Measurements from ENCODE around the gene FRMD5.
"Not testable (repeated sequence)": the region's sequence is repeated elsewhere in the genome, so short reads cannot be mapped to it uniquely, and the experiment has no call there.

The FRMD5 gene

GRCh38 chr15:43867096-43867495 lies 328.0 kb downstream of the FRMD5 start:
- FAIRE-seq (no peak), DNase-seq (ENCODE audit: low spot score) (no peak)

GRCh38 chr15:43866636-43867035 lies 328.4 kb downstream of the FRMD5 start:
- not testable (repeated sequence) for DNase-seq (ENCODE audit: low spot score); FAIRE-seq

GRCh38 chr15:43859546-43859945 lies 335.5 kb downstream of the FRMD5 start:
- DNase-seq (ENCODE audit: low spot score) (no peak), FAIRE-seq (no peak)

- FAIRE-seq: no peak
- no peak for DNase-seq (ENCODE audit: low spot score)
These were observed 340.3 kb downstream of the FRMD5 start for GRCh38 chr15:43854801-43855200.

- DNase-seq (ENCODE audit: low spot score) (no peak), FAIRE-seq (no peak)
These were observed 342.5 kb downstream of the FRMD5 start for GRCh38 chr15:43852607-43853006.

GRCh38 chr15:43851251-43851650 lies 343.8 kb downstream of the FRMD5 start:
- FAIRE-seq (no peak), DNase-seq (ENCODE audit: low spot score) (no peak)

GRCh38 chr15:43845421-43845820 lies 349.6 kb downstream of the FRMD5 start:
- no peak for DNase-seq (ENCODE audit: low spot score)

GRCh38 chr15:43832485-43832884 lies 362.6 kb downstream of the FRMD5 start:
- DNase-seq (ENCODE audit: low spot score); FAIRE-seq: not testable (repeated sequence)

More at GRCh38 chr15:43845421-43845820, 349.6 kb downstream of the FRMD5 start:
- FAIRE-seq: no peak

- DNase-seq (ENCODE audit: low spot score); FAIRE-seq: not testable (repeated sequence)
These were observed 363.5 kb downstream of the FRMD5 start for GRCh38 chr15:43831519-43832052.

GRCh38 chr15:43830691-43831275 lies 364.3 kb downstream of the FRMD5 start:
- not testable (repeated sequence) for DNase-seq (ENCODE audit: low spot score); FAIRE-seq

GRCh38 chr15:43829951-43830540 lies 365.0 kb downstream of the FRMD5 start:
- not testable (repeated sequence) for FAIRE-seq; DNase-seq (ENCODE audit: low spot score)

- no peak for DNase-seq (ENCODE audit: low spot score)
- FAIRE-seq: no peak
These were observed 366.9 kb downstream of the FRMD5 start for GRCh38 chr15:43828061-43828657.

GRCh38 chr15:43826508-43827341 lies 368.3 kb downstream of the FRMD5 start, which contains the start of gene WDR76:
Gene WDR76 (plus strand): TSS chr15:43827002. CDS start chr15:43827033, 31 bp downstream.
- peak; percentile 74 for DNase-seq (ENCODE audit: low spot score)
- FAIRE-seq: no peak

- no peak for FAIRE-seq
- no peak for DNase-seq (ENCODE audit: low spot score)
These were observed 369.0 kb downstream of the FRMD5 start for GRCh38 chr15:43826029-43826507.

- not testable (repeated sequence) for FAIRE-seq
These were observed 369.8 kb downstream of the FRMD5 start for GRCh38 chr15:43825305-43825704.

GRCh38 chr15:43824302-43825246 lies 370.5 kb downstream of the FRMD5 start, which contains the start of gene MFAP1:
Gene MFAP1 (minus strand): TSS chr15:43824690. CDS start chr15:43824569, 121 bp downstream.
- FAIRE-seq (peak; percentile 84), DNase-seq (ENCODE audit: low spot score) (peak; percentile 95)

More at GRCh38 chr15:43825305-43825704, 369.8 kb downstream of the FRMD5 start:
- not testable (repeated sequence) for DNase-seq (ENCODE audit: low spot score)

GRCh38 chr15:43821505-43821904 lies 373.6 kb downstream of the FRMD5 start:
- FAIRE-seq: no peak
- no peak for DNase-seq (ENCODE audit: low spot score)
